GM21717 (cell line): ENCODE results near the gene ANKRD42.
"Not testable (repeated sequence)": the region's sequence is repeated elsewhere in the genome, so short reads cannot be mapped to it uniquely, and the experiment has no call there.

Source experiments
- ATAC-seq: cut with Tn5 transposase; IDR thresholded peaks from one replicate; pipeline ENCODE4 v1.9.1; 2021; ENCODE audit warnings: mild to moderate bottlenecking, moderate library complexity; ENCODE audit not compliant: unreplicated experiment

Gene ANKRD42

DNA sequence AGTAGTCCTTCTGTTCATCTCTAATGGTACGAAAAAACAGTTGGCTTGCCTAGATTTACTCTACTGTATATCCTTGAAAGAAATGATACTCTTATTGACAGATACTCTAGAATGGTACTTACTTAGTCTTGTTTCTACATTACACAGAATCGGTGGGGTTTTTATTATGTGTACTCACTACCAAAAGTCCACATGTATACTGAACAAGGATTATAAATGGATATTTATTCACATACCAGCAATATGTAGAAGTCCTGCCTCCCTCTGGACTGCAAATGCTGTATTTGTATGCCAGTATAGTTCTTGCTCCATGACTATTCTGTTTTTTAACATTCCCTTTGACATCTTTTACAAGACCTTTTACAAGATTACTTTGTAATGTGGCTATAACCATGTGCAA is 22.6 kb upstream of the ANKRD42 start:
- no peak for ATAC-seq

DNA sequence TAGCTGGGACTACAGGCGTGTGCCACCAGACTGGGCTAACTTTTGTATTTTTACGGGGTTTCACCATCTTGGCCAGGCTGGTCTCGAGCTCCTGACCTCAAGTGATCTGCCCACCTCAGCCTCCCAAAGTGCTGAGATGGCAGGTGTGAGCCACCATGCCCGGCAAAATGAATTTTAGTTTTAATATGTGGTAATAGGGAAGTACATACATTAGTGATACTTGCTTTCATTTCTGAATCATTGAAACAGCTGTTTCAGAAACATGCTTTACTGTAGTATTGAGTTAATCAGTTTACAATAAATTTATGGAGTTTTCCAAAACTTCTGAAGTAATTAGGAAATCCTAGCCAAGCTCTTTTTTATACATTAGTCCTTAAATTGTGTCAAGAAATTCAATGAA is 21.0 kb upstream of the ANKRD42 start:
- no peak for ATAC-seq

DNA sequence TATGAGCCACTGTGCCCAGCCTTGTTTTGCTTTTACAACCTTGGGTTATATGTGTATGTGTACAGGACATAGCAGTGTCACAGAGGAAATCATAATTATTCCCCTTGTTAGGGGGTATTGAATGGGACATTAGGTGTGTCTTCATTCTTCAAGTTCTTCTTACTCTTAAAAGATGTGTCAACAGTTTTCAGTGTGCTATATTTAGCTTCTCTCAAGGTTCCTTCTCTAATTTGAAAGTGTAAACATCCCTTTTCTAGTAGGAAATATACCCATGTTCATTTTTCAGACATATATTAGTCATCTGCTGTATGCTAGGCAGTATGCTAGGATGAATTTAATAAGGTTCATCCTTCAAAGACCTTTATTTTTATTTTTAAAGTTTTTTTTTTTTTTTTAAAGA is 19.5 kb upstream of the ANKRD42 start:
- peak; percentile 49 for ATAC-seq

DNA sequence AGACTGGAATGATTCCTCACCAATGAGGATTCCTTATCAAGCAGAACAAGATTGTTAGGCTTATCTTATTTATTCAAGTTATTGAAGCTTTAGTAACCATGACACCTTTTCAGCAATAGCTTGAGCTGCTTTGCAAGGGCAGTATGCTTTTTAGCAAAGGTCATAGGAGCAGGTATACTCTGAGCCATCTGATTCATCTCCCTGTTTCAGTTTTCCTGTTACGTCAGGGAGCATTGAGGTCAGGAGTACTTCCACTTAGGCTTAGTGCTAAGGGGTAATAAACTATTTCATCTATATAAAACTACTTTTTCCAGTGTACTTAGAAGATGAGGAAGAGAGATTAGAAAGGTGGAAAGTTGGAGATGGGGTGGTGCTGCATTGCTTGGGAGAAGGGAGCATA is 17.7 kb upstream of the ANKRD42 start:
- ATAC-seq = no peak

DNA sequence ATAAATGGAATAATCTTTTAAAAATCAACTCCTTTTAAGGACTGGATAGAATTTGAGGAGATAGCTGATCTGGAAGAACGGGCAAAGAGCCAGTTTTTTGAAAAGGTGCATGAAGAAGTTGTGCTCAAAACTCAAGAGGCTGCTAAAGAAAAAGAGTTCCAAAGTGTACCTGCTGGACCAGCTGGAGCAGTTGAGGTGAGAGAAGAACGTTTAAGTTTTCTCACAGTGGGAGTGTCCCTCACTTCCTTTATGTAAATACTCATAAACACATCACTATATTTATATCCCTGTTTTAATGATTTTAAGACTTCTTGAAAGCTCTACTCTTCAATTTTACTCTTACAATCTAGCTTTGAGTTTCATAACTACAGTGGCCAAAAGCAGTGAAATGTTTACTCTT is 11.7 kb upstream of the ANKRD42 start:
- ATAC-seq = no peak

DNA sequence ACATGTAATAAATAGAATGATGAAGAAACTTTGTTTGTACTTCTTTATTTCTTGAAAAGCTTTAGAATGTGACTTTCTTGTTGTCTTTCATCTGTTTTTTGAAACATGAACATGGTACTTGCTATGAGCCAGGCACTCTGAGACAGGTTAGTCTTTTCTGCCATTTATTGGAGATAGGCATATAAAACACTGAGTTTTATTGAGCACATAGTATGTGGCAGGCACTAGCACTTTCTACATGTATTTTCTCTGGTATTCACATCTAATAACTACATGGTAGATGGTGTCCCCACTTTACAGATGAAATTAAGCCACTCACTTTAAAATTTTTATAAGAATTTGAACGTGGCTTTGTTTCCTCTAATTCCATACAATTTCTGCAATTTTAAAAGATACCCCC is 7.7 kb upstream of the ANKRD42 start:
- no peak for ATAC-seq

DNA sequence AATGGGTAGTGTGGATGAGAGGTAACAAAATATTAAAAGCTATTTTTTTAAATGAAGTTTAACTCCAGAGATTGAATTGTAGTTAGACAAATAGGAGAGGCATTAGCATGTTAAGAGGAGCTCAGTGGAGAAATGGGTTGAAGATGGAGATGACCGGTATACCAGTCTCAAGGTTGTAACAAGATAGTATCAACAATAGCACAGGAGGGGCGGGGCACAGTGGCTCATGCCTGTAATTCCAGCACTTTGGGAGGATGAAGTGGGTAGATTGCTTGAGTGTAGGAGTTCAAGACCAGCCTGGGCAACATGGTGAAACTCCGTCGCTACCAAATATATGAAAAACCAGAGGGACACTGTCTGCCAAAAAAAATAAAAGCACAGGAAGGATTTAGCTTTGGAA is 6.0 kb upstream of the ANKRD42 start:
- no peak for ATAC-seq

DNA sequence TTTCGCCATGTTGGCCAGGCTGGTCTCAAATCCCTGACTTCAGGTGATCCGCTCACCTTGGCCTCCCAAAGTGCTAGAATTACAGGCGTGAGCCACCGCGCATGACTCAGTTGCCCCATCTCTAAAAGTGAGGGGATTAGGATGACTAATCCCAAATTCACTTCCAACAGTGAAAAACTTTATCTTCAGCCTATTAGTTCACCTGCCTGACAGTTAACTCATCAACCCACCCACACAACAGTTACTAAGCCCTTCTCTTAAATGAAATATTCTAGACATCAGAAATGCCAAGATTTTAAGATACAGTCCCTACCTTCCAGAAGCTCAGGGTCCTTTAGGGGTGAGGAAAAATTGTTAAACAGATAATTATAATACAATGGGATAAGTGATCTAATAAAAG is 2.0 kb upstream of the ANKRD42 start:
- ATAC-seq = no peak

DNA sequence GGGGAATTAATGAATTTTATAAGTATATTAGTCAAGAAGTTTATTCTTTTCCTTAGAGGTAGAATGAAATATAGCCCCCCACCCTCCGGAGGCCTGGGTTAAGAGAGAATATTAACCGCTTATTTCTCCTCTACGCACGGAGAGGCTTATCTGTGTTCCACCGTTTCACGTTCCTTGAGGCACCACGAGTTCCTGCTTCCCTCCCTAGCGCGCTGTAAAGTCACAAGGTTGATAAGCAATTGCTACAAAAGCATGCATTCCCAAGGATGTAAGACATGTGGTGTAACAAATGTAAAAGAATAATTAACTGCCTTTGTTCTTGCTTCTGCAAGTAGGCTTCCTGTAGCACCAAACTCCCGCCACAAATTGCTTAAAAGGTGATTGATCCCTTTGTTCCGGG is 1.5 kb upstream of the ANKRD42 start:
- ATAC-seq = no peak

DNA sequence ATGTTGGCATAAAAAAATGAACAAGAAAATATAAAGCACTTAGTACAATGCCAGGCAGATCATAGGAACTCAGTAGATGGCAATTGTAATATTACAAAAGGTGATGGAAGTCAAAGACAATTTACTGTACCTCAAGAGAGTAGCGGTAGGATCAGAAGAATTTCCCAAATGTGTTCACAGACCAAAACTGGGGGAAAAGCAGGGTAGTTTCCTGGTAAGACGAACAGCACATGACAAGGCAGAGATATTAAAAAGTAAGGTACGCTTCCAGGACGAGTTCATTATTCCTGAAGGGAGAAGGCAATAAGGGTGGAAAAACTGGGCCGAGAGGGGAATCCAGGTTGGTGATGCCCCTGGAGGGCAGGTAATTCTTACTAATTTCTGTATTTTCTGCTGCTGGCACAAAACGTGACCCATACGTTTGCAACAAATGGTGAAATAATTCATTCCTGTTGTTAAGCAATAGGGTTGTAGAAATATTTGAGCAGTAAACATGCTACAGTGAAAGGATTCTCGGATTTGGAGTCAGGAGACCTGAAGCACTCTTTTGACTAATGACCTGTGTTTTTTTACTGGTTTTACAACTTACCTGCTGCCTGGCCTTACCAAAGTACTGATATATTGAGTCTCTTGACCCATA is 786 bp upstream of the ANKRD42 start:
- ATAC-seq = no peak

DNA sequence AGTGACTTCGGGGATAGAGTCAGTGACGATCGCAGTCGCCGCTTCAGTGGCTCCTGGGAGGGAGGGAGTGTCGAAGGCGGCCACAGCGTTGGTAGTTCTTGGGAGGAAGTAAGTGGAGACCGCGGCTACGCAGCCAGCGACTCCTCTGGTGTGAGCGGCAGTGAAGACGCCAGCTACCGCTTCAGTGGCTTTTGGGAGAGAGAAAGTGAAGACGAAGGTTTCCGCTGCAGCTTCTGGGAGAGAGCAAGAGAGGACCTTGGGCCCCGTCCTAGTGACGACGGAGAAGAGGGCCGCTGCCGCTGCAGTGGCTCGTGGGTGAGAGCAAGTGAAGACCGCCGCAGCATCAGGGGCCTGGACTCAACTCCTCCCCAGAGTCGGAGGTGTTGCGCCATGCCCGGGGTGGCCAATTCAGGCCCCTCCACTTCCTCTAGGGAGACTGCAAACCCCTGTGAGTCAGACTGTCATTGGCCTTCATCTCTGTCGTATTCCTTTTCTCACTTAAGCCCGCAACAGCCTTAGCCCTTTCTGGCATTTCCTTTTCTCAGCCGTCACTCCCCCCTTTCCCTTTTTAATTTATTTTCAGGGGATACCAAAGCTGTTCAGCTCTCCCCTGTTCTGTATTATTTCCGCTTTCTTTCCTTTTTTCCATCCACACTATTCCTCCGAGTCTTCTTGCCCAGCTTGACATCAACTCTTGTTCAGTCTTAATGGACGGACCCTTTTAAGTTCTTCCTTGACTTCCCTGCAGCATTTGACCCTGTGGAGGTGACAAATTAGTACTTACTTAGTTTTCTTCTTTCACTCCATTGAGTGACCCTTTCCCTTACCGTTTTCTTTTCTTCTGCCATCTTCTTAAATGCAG is 1.0 kb downstream of the ANKRD42 start:
- ATAC-seq = peak; percentile 64

DNA sequence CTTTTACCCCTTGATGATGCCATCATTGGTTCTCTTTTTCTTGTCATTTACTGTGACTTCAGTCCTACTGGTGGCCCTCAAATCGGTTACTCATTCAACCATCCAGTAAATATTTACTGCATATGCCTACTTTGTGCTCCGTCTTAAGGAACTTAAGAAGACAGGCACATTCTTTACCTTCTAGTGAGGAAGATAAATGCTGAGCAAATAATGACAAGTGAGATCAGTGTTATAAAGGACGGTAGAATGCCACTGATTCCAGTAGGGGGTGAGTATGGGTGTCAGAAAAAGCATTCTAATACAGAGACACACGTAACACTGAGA is 1.6 kb downstream of the ANKRD42 start:
- ATAC-seq = no peak

DNA sequence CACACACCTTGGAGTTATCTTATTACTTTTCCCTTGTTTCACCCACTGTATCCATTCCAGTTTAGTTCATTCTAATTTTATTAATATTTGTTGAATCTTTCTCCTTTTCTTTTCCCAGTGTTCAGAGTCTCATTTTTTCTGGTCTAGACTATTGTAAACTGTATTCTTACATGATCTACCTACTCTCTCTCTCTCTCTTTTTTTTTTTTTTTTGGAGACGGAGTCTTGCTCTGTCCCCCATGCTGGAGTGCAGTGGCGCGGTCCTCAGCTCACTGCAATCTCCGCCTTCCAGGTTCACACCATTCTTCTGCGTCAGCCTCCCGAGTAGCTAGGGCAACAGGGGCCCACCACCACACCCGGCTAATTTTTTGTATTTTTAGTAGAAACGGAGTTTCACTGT is 2.1 kb downstream of the ANKRD42 start:
- no peak for ATAC-seq

DNA sequence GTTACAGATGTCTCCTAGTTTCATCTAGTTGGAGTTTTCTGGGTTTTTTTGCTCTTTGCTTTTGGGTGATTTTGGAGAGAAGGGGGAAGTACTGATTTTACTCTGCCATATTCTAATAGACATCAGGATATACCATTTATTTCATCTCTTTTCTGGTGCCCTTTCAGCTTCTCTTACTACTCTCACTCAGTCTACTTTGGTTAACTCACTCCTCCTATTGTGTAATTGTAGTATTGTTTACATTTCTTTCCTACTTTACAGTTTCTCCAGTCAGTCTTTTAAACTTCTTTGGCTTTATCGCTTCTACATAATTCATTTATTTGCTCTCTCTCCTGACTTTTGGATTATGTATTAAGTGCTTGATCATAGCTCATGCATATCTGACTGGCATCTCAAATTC is 6.5 kb downstream of the ANKRD42 start:
- ATAC-seq = no peak

DNA sequence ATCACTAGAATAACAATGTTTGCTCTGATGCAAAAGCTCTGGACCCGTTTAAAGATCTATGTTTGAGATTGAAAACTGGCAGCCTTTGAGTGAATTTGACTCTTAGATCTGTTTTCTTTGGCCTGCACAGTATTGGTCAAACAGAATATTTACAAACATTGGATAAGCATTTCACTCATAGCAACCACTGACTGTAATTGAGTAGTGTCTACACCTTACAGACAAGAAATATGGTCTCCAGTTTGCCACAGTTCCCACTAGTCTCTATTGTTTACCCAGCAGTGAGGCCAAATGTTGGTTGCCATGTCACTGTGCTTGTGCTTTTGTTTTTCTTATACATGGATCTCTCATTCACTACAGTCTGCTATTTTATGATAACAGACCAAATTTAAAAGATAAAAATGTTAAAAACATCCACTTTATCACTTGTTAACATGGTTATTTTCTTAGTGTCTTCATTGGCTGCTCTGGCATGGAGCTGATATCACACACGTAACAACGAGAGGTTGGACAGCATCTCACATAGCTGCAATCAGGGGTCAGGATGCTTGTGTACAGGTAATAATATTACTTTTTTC is 12.2 kb downstream of the ANKRD42 start:
- ATAC-seq = no peak

DNA sequence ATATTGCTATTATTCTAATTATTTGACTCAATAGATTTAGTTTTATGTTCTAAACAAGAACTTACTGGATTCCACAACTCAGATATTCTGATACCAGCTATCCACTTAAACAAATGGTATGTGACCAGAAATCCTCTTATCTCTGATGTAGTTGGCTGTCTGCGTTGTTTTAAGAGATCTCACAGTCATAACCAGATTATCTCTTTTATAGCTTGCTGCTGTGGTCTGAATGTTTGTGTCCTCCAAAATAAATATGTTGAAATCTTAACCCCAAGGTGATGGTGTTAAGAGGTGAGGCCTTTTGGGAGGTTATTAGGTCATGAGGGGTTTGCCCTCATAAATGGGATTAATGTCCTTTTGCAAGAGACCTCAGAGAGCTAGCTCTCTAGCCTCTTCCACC is 12.7 kb downstream of the ANKRD42 start:
- ATAC-seq = no peak

DNA sequence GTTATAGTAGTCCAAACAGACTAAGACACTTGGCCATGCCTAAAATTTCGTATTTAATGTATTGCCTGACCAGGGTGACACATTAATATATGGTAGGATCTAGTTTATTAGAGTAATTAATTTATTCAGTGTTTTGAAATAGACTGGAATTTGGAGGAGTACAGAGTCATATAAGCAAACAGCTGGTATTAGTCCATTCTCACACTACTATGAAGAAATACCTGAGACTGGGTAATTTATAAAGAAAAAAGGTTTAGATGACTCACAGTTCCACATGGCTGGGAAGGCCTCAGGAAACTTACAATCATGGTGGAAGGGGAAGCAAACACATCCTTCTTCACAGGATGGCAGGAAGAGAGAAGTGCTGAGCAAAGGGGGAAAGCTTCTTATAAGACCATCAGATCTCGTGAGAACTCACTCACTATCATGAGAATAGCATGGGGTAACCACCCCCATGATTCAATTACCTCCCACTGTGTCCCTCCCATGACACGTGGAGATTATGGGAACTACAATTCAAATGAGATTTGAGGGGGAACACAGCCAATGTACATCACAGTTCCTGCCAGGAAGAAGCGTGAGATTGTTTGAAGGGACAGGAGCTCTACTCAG is 13.4 kb downstream of the ANKRD42 start:
- ATAC-seq = not testable (repeated sequence)

DNA sequence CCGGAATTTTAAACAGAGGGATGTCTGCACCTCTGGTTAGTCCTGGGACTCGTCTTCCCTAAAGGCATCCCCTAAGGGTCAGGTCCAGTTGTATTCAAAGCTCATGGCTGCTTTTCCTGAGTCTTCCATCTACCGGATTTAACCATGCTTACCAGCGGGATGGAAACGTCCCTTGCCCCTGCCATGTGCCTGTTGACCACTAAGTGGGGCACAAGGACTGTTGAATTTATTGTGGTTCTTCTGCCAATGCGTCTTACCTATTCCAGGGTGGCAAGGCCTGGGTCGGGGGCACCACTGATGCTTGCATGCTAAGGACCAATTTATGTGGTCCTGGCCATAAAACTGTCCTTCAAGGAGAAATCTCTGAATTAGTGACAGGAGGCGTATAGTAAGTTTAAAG is 25.6 kb downstream of the ANKRD42 start:
- ATAC-seq = no peak

DNA sequence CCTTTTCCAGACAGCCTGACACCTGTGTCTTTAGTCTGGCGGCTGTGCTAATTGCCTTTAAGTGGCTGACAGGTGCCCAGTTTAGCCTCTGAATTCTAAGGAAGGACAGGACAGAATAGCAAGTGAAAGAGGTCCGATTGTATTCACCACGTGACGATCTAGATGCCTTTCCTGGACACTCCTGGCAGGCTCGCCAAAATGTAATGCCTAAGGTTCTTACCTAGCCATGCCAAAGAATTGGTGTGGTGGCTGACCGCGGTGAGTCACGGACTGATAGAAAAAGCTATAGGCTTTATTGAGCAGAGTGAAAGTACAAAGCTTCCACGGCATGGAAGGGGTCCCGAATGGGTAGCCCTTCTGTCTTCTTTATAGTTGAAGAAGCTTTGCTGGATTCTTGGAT is 26.7 kb downstream of the ANKRD42 start:
- no peak for ATAC-seq

DNA sequence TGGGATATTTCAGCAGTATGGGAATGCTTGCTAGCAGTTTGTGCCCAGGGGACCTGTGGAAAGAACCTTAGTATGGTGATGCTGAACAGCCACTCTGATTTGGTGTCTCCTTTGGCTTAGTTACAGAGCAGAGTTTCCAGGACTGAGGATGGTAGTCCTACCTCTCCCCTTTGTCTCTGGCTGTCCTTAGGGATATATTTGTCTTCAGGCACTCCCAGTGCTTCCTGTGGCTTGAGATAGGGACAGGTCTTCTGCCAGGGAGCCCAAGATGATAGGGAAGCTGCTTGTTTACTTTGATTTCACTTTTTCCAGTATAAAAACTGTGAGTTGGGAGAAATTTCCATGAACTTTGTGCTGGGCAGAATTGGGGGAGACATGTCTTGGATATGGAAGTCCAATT is 28.2 kb downstream of the ANKRD42 start:
- ATAC-seq = no peak

DNA sequence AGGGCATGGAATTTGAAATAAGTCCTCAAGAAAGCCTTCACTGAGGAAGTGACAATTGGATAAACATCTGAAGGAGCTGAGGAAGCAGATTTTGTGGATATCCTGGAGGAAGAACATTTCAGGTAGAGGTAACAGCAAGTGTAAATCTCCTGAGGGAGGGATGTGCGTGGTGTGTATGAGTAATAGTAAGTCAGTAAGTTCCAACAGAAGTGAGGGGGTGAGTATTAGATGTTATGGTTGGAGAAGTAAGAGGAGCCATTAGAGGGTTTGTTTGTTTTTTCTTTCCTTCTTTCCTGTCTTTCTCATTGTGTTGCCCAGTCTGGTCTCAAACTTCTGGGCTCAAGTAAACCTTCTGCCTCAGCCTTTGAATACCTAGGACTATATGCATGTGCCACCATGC is 29.0 kb downstream of the ANKRD42 start:
- ATAC-seq = no peak

DNA sequence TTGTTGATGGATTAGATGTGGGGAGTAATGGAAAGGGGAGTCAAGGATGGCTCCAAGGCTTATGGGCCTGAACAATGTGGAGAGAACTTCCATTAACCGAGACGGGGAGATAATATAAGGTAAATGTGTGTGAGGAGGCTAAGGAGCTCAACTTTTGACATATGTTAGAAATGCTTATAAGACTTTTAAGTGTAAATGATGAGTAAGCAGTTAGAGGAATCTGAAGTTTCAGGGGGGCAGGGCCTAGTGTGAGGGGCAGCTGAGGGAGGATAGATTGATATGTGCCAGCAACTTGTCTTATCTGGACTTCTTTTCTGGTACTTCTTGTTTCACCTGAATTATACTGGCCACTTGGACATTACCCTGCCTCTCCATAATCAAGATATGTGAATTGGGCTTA is 29.9 kb downstream of the ANKRD42 start:
- no peak for ATAC-seq
